Fibroblast of pulmonary artery (primary cell): ENCODE measurements around the gene SOX6.

ENCODE experiments used
- DNase-seq: peaks from one replicate; pipeline ENCODE4 v3.0.0-alpha.2; 2010; ENCODE audit warnings: low read depth
- H3K4me3 ChIP-seq: replicated peaks from 2 replicates; pipeline ENCODE4 v1.5.1; 2011; ENCODE audit warnings: low read depth, mild to moderate bottlenecking, control low read depth, low read length, moderate library complexity
- TF ChIP-seq, protein P1 (sequence below): IDR thresholded peaks from 2 replicates; pipeline ENCODE4 v1.5.1; 2011; ENCODE audit warnings: mild to moderate bottlenecking, control low read depth, low read length, inconsistent platforms; ENCODE audit errors: missing control alignments

The SOX6 gene

GRCh38 chr11:15972838-15973237 lies 383.5 kb downstream of the SOX6 start:
- no peak overlapping the region for H3K4me3 ChIP-seq
- DNase-seq = no peak
- TF ChIP-seq, protein P1, sequence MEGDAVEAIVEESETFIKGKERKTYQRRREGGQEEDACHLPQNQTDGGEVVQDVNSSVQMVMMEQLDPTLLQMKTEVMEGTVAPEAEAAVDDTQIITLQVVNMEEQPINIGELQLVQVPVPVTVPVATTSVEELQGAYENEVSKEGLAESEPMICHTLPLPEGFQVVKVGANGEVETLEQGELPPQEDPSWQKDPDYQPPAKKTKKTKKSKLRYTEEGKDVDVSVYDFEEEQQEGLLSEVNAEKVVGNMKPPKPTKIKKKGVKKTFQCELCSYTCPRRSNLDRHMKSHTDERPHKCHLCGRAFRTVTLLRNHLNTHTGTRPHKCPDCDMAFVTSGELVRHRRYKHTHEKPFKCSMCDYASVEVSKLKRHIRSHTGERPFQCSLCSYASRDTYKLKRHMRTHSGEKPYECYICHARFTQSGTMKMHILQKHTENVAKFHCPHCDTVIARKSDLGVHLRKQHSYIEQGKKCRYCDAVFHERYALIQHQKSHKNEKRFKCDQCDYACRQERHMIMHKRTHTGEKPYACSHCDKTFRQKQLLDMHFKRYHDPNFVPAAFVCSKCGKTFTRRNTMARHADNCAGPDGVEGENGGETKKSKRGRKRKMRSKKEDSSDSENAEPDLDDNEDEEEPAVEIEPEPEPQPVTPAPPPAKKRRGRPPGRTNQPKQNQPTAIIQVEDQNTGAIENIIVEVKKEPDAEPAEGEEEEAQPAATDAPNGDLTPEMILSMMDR = no peak

GRCh38 chr11:15971215-15971546 lies 385.2 kb downstream of the SOX6 start:
- TF ChIP-seq, protein P1 = no peak
- H3K4me3 ChIP-seq = no peak overlapping the region
- DNase-seq = no peak

GRCh38 chr11:15970506-15971214 lies 385.7 kb downstream of the SOX6 start:
- peak; percentile 4 for DNase-seq
- H3K4me3 ChIP-seq = no peak overlapping the region
- TF ChIP-seq, protein P1 = no peak

DNA sequence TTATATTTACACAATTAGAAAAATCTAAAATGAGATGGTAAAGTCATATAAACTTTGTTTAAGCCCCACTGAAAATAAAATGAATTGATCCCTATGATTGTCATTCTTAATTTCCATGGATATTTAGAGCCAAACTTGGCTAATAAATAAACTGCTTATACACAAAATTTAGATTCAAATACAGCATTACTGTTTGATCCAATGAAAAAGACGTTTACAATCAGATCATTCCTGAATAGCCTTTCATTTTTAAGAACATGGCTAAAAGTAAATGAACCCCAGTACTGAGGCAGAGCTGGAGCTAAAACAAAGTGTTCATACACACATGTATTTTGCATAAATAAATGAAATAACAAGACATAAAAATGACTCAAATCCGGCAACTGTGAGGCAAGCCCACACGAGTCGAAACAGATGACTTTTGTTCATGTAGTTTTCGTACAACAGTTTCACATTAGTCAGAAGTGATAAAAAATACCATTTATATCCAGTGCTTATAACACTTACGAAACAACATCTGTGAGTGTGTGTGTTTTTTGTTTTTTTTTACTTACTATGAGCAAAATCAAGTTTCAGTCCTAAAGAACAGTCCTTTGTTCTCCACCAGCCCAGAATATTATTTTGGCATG lies 386.5 kb downstream of the SOX6 start:
- TF ChIP-seq, protein P1 = no peak
- peak; percentile 95 for DNase-seq
- H3K4me3 ChIP-seq = peak overlapping the region; percentile 21

DNA sequence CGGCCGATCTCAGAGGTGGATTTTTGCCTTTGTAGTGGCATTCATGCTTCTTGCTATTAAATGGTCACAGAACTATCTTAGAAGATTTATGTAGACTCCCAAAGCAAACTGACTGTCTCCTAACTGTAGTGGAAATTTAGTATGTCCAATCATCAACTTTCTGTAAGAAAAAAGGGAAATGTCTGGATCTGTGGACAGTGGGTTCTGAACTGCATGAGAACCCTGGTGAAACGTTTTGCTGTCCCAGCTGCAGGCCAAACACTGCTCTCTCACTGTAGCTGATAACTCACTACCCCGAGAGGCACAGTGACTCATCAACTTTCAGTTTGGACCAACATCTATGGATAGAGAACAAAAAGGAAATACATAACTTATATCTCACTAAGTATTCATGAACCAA lies 387.1 kb downstream of the SOX6 start:
- DNase-seq = peak; percentile 92
- TF ChIP-seq, protein P1 = no peak
- no peak overlapping the region for H3K4me3 ChIP-seq

GRCh38 chr11:15968461-15969130 lies 387.8 kb downstream of the SOX6 start:
- TF ChIP-seq, protein P1 = no peak
- DNase-seq = peak; percentile 21
- H3K4me3 ChIP-seq = no peak overlapping the region
